Loucy (cell line): ENCODE data around the gene TINAG.

ENCODE experiments used
- H2AFZ ChIP-seq: fragments of 200-600 bp; sonication (generic); 2 replicates; pipeline ENCODE4 v1.6.0; 2016; ENCODE audit warnings: antibody characterized with exemption, mild to moderate bottlenecking, low read length, moderate library complexity
- H3F3A ChIP-seq: fragments of 200-600 bp; 2 replicates; pipeline ENCODE4 v1.6.0; 2016; ENCODE audit warnings: antibody characterized with exemption, low read depth, mild to moderate bottlenecking
- H3K27me3 ChIP-seq: fragments of 200-600 bp; sonication (generic); 2 replicates; pipeline ENCODE4 v1.6.1; 2014; ENCODE audit warnings: low read length, mild to moderate bottlenecking; ENCODE audit not compliant: insufficient read depth, poor library complexity, severe bottlenecking
- H3K36me3 ChIP-seq: fragments of 200-600 bp; sonication (generic); 2 replicates; pipeline ENCODE4 v1.6.1; 2016; ENCODE audit warnings: low read length; ENCODE audit not compliant: insufficient read depth
- H3K4me1 ChIP-seq: fragments of 200-600 bp; sonication (generic); 2 replicates; pipeline ENCODE4 v1.5.1; 2014; ENCODE audit warnings: low read length, mild to moderate bottlenecking; ENCODE audit not compliant: insufficient read depth, poor library complexity, severe bottlenecking
- H3K4me2 ChIP-seq: fragments of 200-600 bp; sonication (generic); 2 replicates; pipeline ENCODE4 v1.6.0; 2014; ENCODE audit warnings: antibody characterized with exemption, low read length, low read depth, mild to moderate bottlenecking; ENCODE audit not compliant: poor library complexity, severe bottlenecking
- H3K4me3 ChIP-seq: fragments of 200-600 bp; sonication (generic); 2 replicates; pipeline ENCODE4 v1.5.1; 2014; ENCODE audit warnings: low read length, mild to moderate bottlenecking, mixed read lengths; ENCODE audit not compliant: poor library complexity, severe bottlenecking
- H3K79me2 ChIP-seq: fragments of 200-600 bp; sonication (generic); 2 replicates; pipeline ENCODE4 v1.6.1; 2014; ENCODE audit warnings: low read length; ENCODE audit not compliant: insufficient read depth
- H3K9ac ChIP-seq: fragments of 200-600 bp; sonication (generic); 2 replicates; pipeline ENCODE4 v1.6.0; 2014; ENCODE audit warnings: mild to moderate bottlenecking, low read depth, low read length, moderate library complexity; ENCODE audit not compliant: poor library complexity, severe bottlenecking
- H3K9me2 ChIP-seq: fragments of 200-600 bp; sonication (generic); replicated peaks from 2 replicates; pipeline ENCODE4 v1.6.1; 2016; ENCODE audit warnings: low read depth, low read length, mixed read lengths
- H3K9me3 ChIP-seq: fragments of 200-600 bp; sonication (generic); 2 replicates; pipeline ENCODE4 v1.6.1; 2014; ENCODE audit warnings: mild to moderate bottlenecking, antibody characterized with exemption, low read length, low read depth; ENCODE audit not compliant: insufficient read depth
- H4K20me1 ChIP-seq: fragments of 200-600 bp; sonication (generic); 2 replicates; pipeline ENCODE4 v1.6.0; 2014; ENCODE audit warnings: antibody characterized with exemption, low read length, mild to moderate bottlenecking; ENCODE audit not compliant: insufficient read depth, poor library complexity, severe bottlenecking
- CTCF ChIP-seq: fragments of 200-600 bp; sonication (generic); conservative IDR thresholded peaks from 2 replicates; pipeline ENCODE4 v1.5.1; 2014; ENCODE audit warnings: mild to moderate bottlenecking, antibody characterized with exemption, low read length
- EZH2phosphoT487 ChIP-seq: fragments of 200-600 bp; IDR thresholded peaks from 2 replicates; pipeline ENCODE4 v1.6.1; 2018; ENCODE audit warnings: antibody characterized with exemption, mild to moderate bottlenecking, moderate library complexity, borderline replicate concordance

Gene TINAG

DNA sequence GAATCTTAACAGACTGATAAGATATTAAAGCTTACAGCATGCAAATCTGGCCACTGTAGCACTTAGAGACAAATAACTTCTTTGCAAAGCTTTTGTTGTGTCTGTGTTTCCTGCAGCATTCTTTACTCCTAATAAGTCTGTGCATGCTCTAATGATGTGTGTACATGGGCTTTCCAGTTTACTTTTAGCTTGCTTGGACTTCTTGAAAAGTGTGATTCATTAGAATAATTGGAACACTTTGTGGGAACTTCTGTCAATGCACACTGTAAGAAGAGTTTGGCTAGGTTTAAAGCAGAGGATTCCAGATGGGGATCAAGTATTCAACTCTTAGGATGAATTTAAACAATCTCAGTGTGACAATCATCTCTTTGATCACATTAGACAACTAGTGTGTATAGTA lies 22.1 kb upstream of the TINAG start:
- Histone ChIP-seq H4K20me1 (no peaks in the 10 kb centered on the region), H3K4me2 (no peak overlapping the region), H2AFZ (no peak overlapping the region), H3K9me2 (no peaks in the 10 kb centered on the region), H3K27me3 (no peaks in the 10 kb centered on the region), H3K4me1 (peaks cover 17% of the 10 kb centered on the region), H3K36me3 (no peaks in the 10 kb centered on the region), H3K9ac (no peak overlapping the region), H3K4me3 (no peak overlapping the region), H3K9me3 (no peaks in the 10 kb centered on the region), H3F3A (no peaks in the 10 kb centered on the region), H3K79me2 (no peaks in the 10 kb centered on the region)
- TF ChIP-seq EZH2phosphoT487 (no peak), CTCF (no peak)

DNA sequence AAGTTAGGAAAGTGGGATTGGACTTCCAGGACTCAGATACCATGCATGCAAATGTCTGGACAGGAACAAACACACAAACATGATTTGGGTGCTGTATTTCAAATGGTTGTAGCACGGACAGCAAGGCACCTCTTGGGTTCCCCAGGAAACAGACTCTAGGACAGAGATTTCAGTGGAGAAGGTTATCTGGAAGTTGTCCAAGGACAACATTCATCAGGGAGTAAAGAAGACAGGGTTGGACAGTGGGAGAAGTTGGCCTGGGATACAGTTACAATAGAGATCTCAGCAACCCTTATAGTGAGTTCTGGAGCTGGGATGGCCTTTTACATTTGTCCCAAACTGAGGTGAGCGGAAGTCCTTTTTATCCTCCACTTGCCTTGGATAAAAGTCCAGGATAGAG lies 19.8 kb upstream of the TINAG start:
- Histone ChIP-seq H3K27me3 (no peaks in the 10 kb centered on the region), H3K36me3 (no peaks in the 10 kb centered on the region), H3K9me3 (no peaks in the 10 kb centered on the region), H3K4me3 (no peak overlapping the region), H3K9ac (no peak overlapping the region), H3K4me1 (peaks cover 30% of the 10 kb centered on the region), H3F3A (no peaks in the 10 kb centered on the region), H4K20me1 (no peaks in the 10 kb centered on the region), H2AFZ (no peak overlapping the region), H3K9me2 (no peaks in the 10 kb centered on the region), H3K4me2 (no peak overlapping the region), H3K79me2 (no peaks in the 10 kb centered on the region)
- no peak for TF ChIP-seq CTCF
- no peak for TF ChIP-seq EZH2phosphoT487

DNA sequence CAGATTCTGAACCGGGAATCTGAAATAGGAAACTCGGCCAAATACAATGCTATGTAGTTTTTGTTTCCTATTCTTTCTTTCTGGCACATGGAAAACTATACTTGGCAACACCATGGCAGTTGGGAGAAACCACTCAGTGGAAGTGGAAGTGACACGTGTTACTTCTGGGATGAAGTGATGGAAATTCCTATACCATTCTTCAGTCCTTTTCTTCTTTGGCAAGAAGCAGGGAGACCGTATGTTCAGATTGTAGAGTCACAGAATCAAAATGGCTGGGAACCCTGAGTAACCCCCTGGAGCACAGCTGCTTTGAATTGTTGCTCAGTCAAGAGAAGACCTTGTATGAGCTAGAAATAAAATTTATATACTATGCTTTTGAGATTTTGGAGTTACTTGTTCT lies 18.8 kb upstream of the TINAG start:
- Histone ChIP-seq H3K27me3 (no peaks in the 10 kb centered on the region), H3K9ac (no peak overlapping the region), H3K9me2 (no peaks in the 10 kb centered on the region), H3K79me2 (no peaks in the 10 kb centered on the region), H3K9me3 (no peaks in the 10 kb centered on the region), H3F3A (no peaks in the 10 kb centered on the region), H3K4me3 (no peak overlapping the region), H2AFZ (no peak overlapping the region), H3K4me2 (no peak overlapping the region), H4K20me1 (no peaks in the 10 kb centered on the region), H3K36me3 (no peaks in the 10 kb centered on the region), H3K4me1 (peaks cover 30% of the 10 kb centered on the region)
- TF ChIP-seq EZH2phosphoT487 = no peak
- no peak for TF ChIP-seq CTCF
